Astrocyte of the spinal cord (primary cell): ENCODE data around the gene USHBP1.
A peak's percentile ranks its signal among the peaks of the same experiment; 100 is the strongest.
"Not testable (repeated sequence)": the region's sequence is repeated elsewhere in the genome, so short reads cannot be mapped to it uniquely, and the experiment has no call there.

Experiments used
- DNase-seq: peaks from one replicate; pipeline ENCODE4 v3.0.0; 2011; ENCODE audit warnings: low read depth, low spot score
- H3K4me3 ChIP-seq: 2 replicates; pipeline ENCODE4 v1.5.1; 2011; ENCODE audit warnings: low read depth, mild to moderate bottlenecking, low read length, moderate library complexity
- CTCF ChIP-seq: IDR thresholded peaks from 2 replicates; pipeline ENCODE4 v1.5.1; 2012; ENCODE audit warnings: low read depth, mild to moderate bottlenecking, low read length, inconsistent platforms
- in situ Hi-C: cut with HindIII; loops from 2 replicates; pipeline ENCODE4 v1.10.0; 2017; ENCODE audit warnings: low sequenced_read_pairs

Gene USHBP1

GRCh38 chr19:17275441-17276175 lies 11.1 kb upstream of the USHBP1 start:
- no peak for DNase-seq
- in situ Hi-C loops = no loop called here
- no peak for TF ChIP-seq CTCF

GRCh38 chr19:17274892-17275291 lies 10.3 kb upstream of the USHBP1 start:
- H3K4me3 ChIP-seq, in situ Hi-C loops: not testable (repeated sequence)

More at GRCh38 chr19:17275441-17276175, 11.1 kb upstream of the USHBP1 start:
- no peak overlapping the region for H3K4me3 ChIP-seq

GRCh38 chr19:17268754-17269153 lies 4.2 kb upstream of the USHBP1 start:
- in situ Hi-C loops = no loop called here
- no peak for TF ChIP-seq CTCF
- H3K4me3 ChIP-seq = no peak overlapping the region
- no peak for DNase-seq

More at GRCh38 chr19:17274892-17275291, 10.3 kb upstream of the USHBP1 start:
- not testable (repeated sequence) for DNase-seq

GRCh38 chr19:17266975-17267788 lies 2.6 kb upstream of the USHBP1 start, which contains the start of gene BABAM1:
TSS of gene BABAM1 (plus strand) at chr19:17267443. CDS start at chr19:17268807, 1,364 bp downstream.
- no peak for TF ChIP-seq CTCF
- peak within 1 kb of the TSS; percentile 98 for H3K4me3 ChIP-seq
- DNase-seq = peak; percentile 99
- in situ Hi-C loops = no loop called here

GRCh38 chr19:17266589-17266974 lies 2.0 kb upstream of the USHBP1 start:
- no peak for DNase-seq
- no peak for TF ChIP-seq CTCF
- in situ Hi-C loops = no loop called here
- H3K4me3 ChIP-seq = no peak overlapping the region

- no peak for DNase-seq
- in situ Hi-C loops = no loop called here
- no peak overlapping the region for H3K4me3 ChIP-seq
- no peak for TF ChIP-seq CTCF
Measured at GRCh38 chr19:17266026-17266425, 1.5 kb upstream of the USHBP1 start.
